ENCODE results near the gene STK11IP. TPM values are rescaled to one million over a fixed set of nuclear protein-coding genes. Genes with fewer than 3 reads are reported as not detected.

STK11IP gene
- total RNA-seq, 1 experiment from 2014 or later: 45.0 TPM

DNA sequence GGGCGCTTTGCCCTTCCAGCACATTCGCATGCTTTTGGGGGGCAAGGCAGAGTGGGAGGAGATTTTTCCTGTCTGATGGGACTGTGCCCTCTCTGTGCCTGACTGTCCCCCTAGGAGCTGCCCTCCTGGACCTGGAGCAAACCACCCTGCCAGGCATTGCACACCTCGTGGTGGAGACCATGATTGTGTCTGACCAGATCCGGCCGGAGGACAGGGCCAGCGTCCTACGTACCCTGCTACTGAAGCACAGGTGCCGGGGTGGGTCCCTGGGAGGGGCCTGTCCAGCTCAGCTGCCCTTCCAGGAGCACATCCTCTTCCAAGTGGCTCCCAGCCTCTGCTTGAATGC lies 35.1 kb downstream of the STK11IP start:
- Histone ChIP-seq H3K4me1 (ENCODE audit: control insufficient read depth in 1 of 2, insufficient read depth in 2 of 2, low read length in 2 of 2) (peaks cover 0 to 23% of the 10 kb centered on the region in 2 experiments; a peak in 2 of 4 replicates), H2AFZ (ENCODE audit: low read depth, low read length, poor library complexity, severe bottlenecking) (no peak overlapping the region), H3K9me2 (ENCODE audit: insufficient read depth) (no peaks in the 10 kb centered on the region), H3K79me2 (ENCODE audit: insufficient read depth, low read length) (peaks cover 11% of the 10 kb centered on the region; the same call in 1 of the 2 replicates), H3K36me3 (ENCODE audit: control insufficient read depth in 1 of 2, insufficient read depth in 2 of 2, low read length in 2 of 2) (peaks cover 0 to 15% of the 10 kb centered on the region in 2 experiments; a peak in 1 of 4 replicates), H3K9me3 (ENCODE audit: control insufficient read depth in 1 of 2, insufficient read depth in 1 of 2, low read depth in 1 of 2, low read length in 2 of 2) (no peaks in the 10 kb centered on the region), H3K9ac (ENCODE audit: low read length) (no peak overlapping the region), H3K27me3 (ENCODE audit: insufficient read depth, low read length) (no peaks in the 10 kb centered on the region), H3K27ac (ENCODE audit: low read depth, low read length) (no peak overlapping the region), H4K20me1 (ENCODE audit: insufficient read depth) (no peaks in the 10 kb centered on the region), H3K4me2 (ENCODE audit: low read length) (no peak overlapping the region), H3K4me3 (replicated peaks in 1 of 2; ENCODE audit: low read depth in 1 of 2, low read length in 2 of 2) (no peak overlapping the region)
- TF ChIP-seq JUND (IDR thresholded peaks at IDR 0.05) (no peak), EZH2 (IDR thresholded peaks at IDR 0.05) (no peak)
- DNase-seq (ENCODE audit: low read depth, low spot score) (no peak), ATAC-seq (no peak)
- intact Hi-C loops (cut with micrococcal nuclease): no loop called here
- ChIA-PET CTCF (no interaction called here), POLR2A (no interaction called here), RAD21 (ENCODE audit: low non-redundant PET in 1 of 2, low total read pairs in 2 of 2, uncharacterized antibody in 2 of 2, unreplicated experiment in 2 of 2) (no interaction called here)
- no TSS peak for BruUV-seq (replicated peaks)

DNA sequence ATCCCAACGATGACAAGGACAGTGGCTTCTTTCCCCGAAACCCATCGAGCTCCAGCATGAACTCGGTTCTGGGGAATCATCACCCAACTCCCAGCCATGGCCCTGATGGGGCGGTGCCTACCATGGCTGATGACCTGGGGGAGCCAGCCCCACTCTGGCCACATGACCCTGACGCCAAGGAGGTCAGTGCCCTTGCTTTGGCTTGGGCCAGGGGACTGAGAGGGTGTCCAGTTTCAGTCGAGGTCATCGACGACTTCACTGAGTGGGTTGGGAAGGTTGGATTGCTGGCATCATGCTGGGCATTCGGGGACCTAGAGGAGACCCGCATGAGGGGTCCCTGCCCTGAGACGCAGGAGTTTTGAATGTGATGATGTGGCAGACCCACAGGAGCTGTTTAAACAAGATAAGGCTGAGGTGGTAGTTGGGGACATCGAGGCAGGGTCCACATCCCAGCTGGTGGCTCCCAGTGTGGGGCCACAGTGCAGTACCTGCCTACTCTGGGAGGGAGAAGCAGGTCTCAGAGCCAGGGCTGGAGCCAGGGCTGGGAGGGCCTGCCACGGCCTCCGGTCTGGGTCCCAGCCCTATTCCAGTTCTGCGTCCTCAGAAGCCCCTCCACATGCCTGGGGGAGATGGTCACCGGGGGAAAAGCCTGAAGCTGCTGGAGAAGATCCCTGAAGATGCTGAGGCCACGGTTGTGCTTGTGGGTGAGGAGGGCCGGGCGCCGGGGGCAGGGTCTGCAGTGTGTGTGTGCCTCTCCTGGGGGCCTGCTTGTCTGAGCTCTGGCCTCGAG lies 35.8 kb downstream of the STK11IP start:
- intact Hi-C loops (cut with micrococcal nuclease): no loop called here
- Histone ChIP-seq H3K4me2 (ENCODE audit: low read length) (no peak overlapping the region), H3K9me3 (ENCODE audit: control insufficient read depth in 1 of 2, insufficient read depth in 1 of 2, low read depth in 1 of 2, low read length in 2 of 2) (no peaks in the 10 kb centered on the region), H3K27me3 (ENCODE audit: insufficient read depth, low read length) (no peaks in the 10 kb centered on the region), H3K4me1 (ENCODE audit: control insufficient read depth in 1 of 2, insufficient read depth in 2 of 2, low read length in 2 of 2) (peaks cover 0 to 16% of the 10 kb centered on the region in 2 experiments; a peak in 2 of 4 replicates), H3K36me3 (ENCODE audit: control insufficient read depth in 1 of 2, insufficient read depth in 2 of 2, low read length in 2 of 2) (peaks cover 0 to 17% of the 10 kb centered on the region in 2 experiments; a peak in 1 of 4 replicates), H2AFZ (ENCODE audit: low read depth, low read length, poor library complexity, severe bottlenecking) (no peak overlapping the region), H3K9me2 (ENCODE audit: insufficient read depth) (no peaks in the 10 kb centered on the region), H3K4me3 (replicated peaks in 1 of 2; ENCODE audit: low read depth in 1 of 2, low read length in 2 of 2) (no peak overlapping the region), H3K27ac (ENCODE audit: low read depth, low read length) (no peak overlapping the region), H4K20me1 (ENCODE audit: insufficient read depth) (no peaks in the 10 kb centered on the region), H3K79me2 (ENCODE audit: insufficient read depth, low read length) (peaks cover 6% of the 10 kb centered on the region; the same call in 1 of the 2 replicates), H3K9ac (ENCODE audit: low read length) (no peak overlapping the region)
- ChIA-PET RAD21 (ENCODE audit: low non-redundant PET in 1 of 2, low total read pairs in 2 of 2, uncharacterized antibody in 2 of 2, unreplicated experiment in 2 of 2) (no interaction called here), POLR2A (no interaction called here), CTCF (no interaction called here)
- no TSS peak for BruUV-seq (replicated peaks)
- TF ChIP-seq SRF (IDR thresholded peaks at IDR 0.05; ENCODE audit: low read depth) (no peak), EZH2phosphoT487 (IDR thresholded peaks at IDR 0.05; ENCODE audit: borderline replicate concordance) (no peak), FOSL1 (IDR thresholded peaks at IDR 0.05; ENCODE audit: low read depth) (no peak), JUND (IDR thresholded peaks at IDR 0.05) (no peak), SP1 (IDR thresholded peaks at IDR 0.05; ENCODE audit: low read depth) (no peak), EZH2 (IDR thresholded peaks at IDR 0.05) (no peak), ELF1 (IDR thresholded peaks at IDR 0.05; ENCODE audit: borderline replicate concordance, low read depth) (no peak), EGR1 (IDR thresholded peaks at IDR 0.05; ENCODE audit: low read depth) (no peak), ZNF274 (IDR thresholded peaks at IDR 0.05; ENCODE audit: low read depth, low read length) (no peak), ATF3 (IDR thresholded peaks at IDR 0.05) (no peak), MAX (IDR thresholded peaks at IDR 0.05) (no peak), CBX3 (IDR thresholded peaks at IDR 0.05; ENCODE audit: low read depth) (no peak), CEBPB (IDR thresholded peaks at IDR 0.05; ENCODE audit: low read depth) (no peak), POLR2A (IDR thresholded peaks at IDR 0.05; ENCODE audit: borderline replicate concordance, extremely low read depth, insufficient read depth, insufficient read length) (no peak), POLR2AphosphoS5 (IDR thresholded peaks at IDR 0.05; ENCODE audit: low read depth, low read length) (no peak)
- TF ChIP-seq, protein P1, sequence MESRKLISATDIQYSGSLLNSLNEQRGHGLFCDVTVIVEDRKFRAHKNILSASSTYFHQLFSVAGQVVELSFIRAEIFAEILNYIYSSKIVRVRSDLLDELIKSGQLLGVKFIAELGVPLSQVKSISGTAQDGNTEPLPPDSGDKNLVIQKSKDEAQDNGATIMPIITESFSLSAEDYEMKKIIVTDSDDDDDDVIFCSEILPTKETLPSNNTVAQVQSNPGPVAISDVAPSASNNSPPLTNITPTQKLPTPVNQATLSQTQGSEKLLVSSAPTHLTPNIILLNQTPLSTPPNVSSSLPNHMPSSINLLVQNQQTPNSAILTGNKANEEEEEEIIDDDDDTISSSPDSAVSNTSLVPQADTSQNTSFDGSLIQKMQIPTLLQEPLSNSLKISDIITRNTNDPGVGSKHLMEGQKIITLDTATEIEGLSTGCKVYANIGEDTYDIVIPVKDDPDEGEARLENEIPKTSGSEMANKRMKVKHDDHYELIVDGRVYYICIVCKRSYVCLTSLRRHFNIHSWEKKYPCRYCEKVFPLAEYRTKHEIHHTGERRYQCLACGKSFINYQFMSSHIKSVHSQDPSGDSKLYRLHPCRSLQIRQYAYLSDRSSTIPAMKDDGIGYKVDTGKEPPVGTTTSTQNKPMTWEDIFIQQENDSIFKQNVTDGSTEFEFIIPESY (IDR thresholded peaks at IDR 0.05; ENCODE audit: extremely low read depth, insufficient replicate concordance, low read length): no peak
- no peak for DNase-seq (ENCODE audit: low read depth, low spot score)
- no peak for ATAC-seq

Measured in HCT116 (cell line).